ENCODE measurements around the gene JAZF1.

Gene JAZF1

GRCh38 chr7:27835376-27835775, 345.2 kb downstream of the JAZF1 start:
- peak; percentile 31 for DNase-seq (ENCODE audit: low read depth, low spot score)
- in situ Hi-C loops (cut with HindIII; ENCODE audit: low sequenced_read_pairs): no loop called here
- TF ChIP-seq CTCF (IDR thresholded peaks at IDR 0.05; ENCODE audit: low read depth, low read length): no peak
- H3K4me3 ChIP-seq (ENCODE audit: low read depth, low read length): no peak overlapping the region

- in situ Hi-C loops (cut with HindIII; ENCODE audit: low sequenced_read_pairs): no loop called here
- H3K4me3 ChIP-seq (ENCODE audit: low read depth, low read length): no peak overlapping the region
- no peak for TF ChIP-seq CTCF (IDR thresholded peaks at IDR 0.05; ENCODE audit: low read depth, low read length)
- no peak for DNase-seq (ENCODE audit: low read depth, low spot score)
Measured at GRCh38 chr7:27834179-27834921, 346.2 kb downstream of the JAZF1 start.

- TF ChIP-seq CTCF (IDR thresholded peaks at IDR 0.05; ENCODE audit: low read depth, low read length): no peak
- no peak overlapping the region for H3K4me3 ChIP-seq (ENCODE audit: low read depth, low read length)
- in situ Hi-C loops (cut with HindIII; ENCODE audit: low sequenced_read_pairs): no loop called here
- no peak for DNase-seq (ENCODE audit: low read depth, low spot score)
Measured at GRCh38 chr7:27826357-27826756, 354.2 kb downstream of the JAZF1 start.

GRCh38 chr7:27825891-27826290, 354.7 kb downstream of the JAZF1 start:
- in situ Hi-C loops (cut with HindIII; ENCODE audit: low sequenced_read_pairs): no loop called here
- H3K4me3 ChIP-seq (ENCODE audit: low read depth, low read length): no peak overlapping the region
- DNase-seq (ENCODE audit: low read depth, low spot score): no peak
- TF ChIP-seq CTCF (IDR thresholded peaks at IDR 0.05; ENCODE audit: low read depth, low read length): no peak

GRCh38 chr7:27822245-27822644, 358.4 kb downstream of the JAZF1 start:
- in situ Hi-C loops (cut with HindIII; ENCODE audit: low sequenced_read_pairs): no loop called here
- TF ChIP-seq CTCF (IDR thresholded peaks at IDR 0.05; ENCODE audit: low read depth, low read length): no peak
- no peak overlapping the region for H3K4me3 ChIP-seq (ENCODE audit: low read depth, low read length)
- no peak for DNase-seq (ENCODE audit: low read depth, low spot score)

- no peak for DNase-seq (ENCODE audit: low read depth, low spot score)
- H3K4me3 ChIP-seq (ENCODE audit: low read depth, low read length): no peak overlapping the region
- in situ Hi-C loops (cut with HindIII; ENCODE audit: low sequenced_read_pairs): no loop called here
- TF ChIP-seq CTCF (IDR thresholded peaks at IDR 0.05; ENCODE audit: low read depth, low read length): no peak
Measured at GRCh38 chr7:27812706-27813105, 367.9 kb downstream of the JAZF1 start.
